C4-2B (cell line): ENCODE results near the gene BLM.

Source experiments
- ZFX ChIP-seq: fragments of 450-650 bp; IDR thresholded peaks from 2 replicates; pipeline ENCODE4 v1.6.1; 2017
- TF ChIP-seq, protein P1 (sequence below): fragments of 450-650 bp; conservative IDR thresholded peaks from 2 replicates; pipeline ENCODE4 v1.5.1; 2017; ENCODE audit warnings: mild to moderate bottlenecking

DNA sequence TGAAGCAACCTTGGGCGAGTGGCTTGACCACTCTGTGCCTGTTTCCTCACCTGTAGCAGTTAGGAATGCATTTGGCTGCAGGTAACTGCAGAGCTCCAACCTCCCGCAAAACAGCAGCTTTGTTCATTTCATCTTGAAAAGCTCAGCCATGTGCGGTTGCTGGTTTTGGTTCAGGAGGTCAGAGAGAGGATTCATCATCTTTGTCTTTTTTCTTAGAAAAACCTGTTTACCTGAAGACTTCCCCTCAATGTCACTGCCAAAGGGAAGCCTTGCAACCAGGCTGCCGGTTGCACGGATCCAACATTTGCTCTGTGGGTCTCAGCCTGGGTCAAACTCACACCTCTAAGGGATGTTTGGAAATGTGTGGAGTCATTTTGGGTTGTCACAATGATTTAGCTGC lies 134.8 kb downstream of the BLM start:
- TF ChIP-seq, protein P1, sequence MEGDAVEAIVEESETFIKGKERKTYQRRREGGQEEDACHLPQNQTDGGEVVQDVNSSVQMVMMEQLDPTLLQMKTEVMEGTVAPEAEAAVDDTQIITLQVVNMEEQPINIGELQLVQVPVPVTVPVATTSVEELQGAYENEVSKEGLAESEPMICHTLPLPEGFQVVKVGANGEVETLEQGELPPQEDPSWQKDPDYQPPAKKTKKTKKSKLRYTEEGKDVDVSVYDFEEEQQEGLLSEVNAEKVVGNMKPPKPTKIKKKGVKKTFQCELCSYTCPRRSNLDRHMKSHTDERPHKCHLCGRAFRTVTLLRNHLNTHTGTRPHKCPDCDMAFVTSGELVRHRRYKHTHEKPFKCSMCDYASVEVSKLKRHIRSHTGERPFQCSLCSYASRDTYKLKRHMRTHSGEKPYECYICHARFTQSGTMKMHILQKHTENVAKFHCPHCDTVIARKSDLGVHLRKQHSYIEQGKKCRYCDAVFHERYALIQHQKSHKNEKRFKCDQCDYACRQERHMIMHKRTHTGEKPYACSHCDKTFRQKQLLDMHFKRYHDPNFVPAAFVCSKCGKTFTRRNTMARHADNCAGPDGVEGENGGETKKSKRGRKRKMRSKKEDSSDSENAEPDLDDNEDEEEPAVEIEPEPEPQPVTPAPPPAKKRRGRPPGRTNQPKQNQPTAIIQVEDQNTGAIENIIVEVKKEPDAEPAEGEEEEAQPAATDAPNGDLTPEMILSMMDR: no peak
- TF ChIP-seq ZFX: no peak
